HepG2 (cell line): ENCODE measurements around the gene ARAP3. TPM values are rescaled to one million over a fixed set of nuclear protein-coding genes. Genes with fewer than 3 reads are reported as not detected.
A peak's percentile ranks its signal among the peaks of the same experiment; 100 is the strongest.

Experiments
- AKAP8 ChIP-seq: sonication (generic); formaldehyde crosslinking; IDR thresholded peaks from 2 replicates; pipeline ENCODE4 v1.5.1; 2020; ENCODE audit warnings: mild to moderate bottlenecking, missing genetic modification reagents
- CBX5 ChIP-seq: sonication (generic); formaldehyde crosslinking; IDR thresholded peaks from 2 replicates; pipeline ENCODE4 v1.4.0; 2020; ENCODE audit warnings: missing genetic modification reagents, borderline replicate concordance
- GABPB1 ChIP-seq: IDR thresholded peaks from 2 replicates; pipeline ENCODE4 v1.6.1; 2016; ENCODE audit warnings: mild to moderate bottlenecking, missing genetic modification reagents, moderate library complexity, missing compliant biosample characterization
- HOXA9 ChIP-seq: sonication (generic); formaldehyde crosslinking; IDR thresholded peaks from 2 replicates; pipeline ENCODE4 v1.8.1; 2022; ENCODE audit warnings: missing genetic modification reagents, mild to moderate bottlenecking, moderate library complexity, borderline replicate concordance
- JARID2 ChIP-seq: sonication (generic); formaldehyde crosslinking; IDR thresholded peaks from 2 replicates; pipeline ENCODE4 v1.8.1; 2023; ENCODE audit warnings: missing genetic modification reagents, inconsistent platforms; ENCODE audit not compliant: insufficient replicate concordance
- KAT7 ChIP-seq: IDR thresholded peaks from 2 replicates; pipeline ENCODE4 v1.6.1; 2018; ENCODE audit warnings: borderline replicate concordance, missing compliant biosample characterization
- NFE2L2 ChIP-seq: fragments of 150-350 bp; IDR thresholded peaks from 2 replicates; pipeline ENCODE4 v1.6.1; 2014; ENCODE audit warnings: low read length
- PLRG1 ChIP-seq: fragments of 450-650 bp; conservative IDR thresholded peaks from 2 replicates; pipeline ENCODE4 v1.6.1; 2016
- RBM39 ChIP-seq: fragments of 200-400 bp; formaldehyde crosslinking; IDR thresholded peaks from one replicate; pipeline ENCODE4 v1.6.1; 2018; ENCODE audit warnings: antibody characterized with exemption, mild to moderate bottlenecking, low read depth, low read length; ENCODE audit not compliant: poor library complexity, severe bottlenecking
- RCOR2 ChIP-seq: IDR thresholded peaks from 2 replicates; pipeline ENCODE4 v1.6.1; 2016; ENCODE audit warnings: missing biosample characterization, missing genetic modification reagents
- RFXANK ChIP-seq: IDR thresholded peaks from 2 replicates; pipeline ENCODE4 v1.6.1; 2016
- YEATS4 ChIP-seq: sonication (generic); formaldehyde crosslinking; IDR thresholded peaks from 2 replicates; pipeline ENCODE4 v1.4.0; 2020; ENCODE audit warnings: missing genetic modification reagents, borderline replicate concordance
- ZNF232 ChIP-seq: sonication (generic); formaldehyde crosslinking; IDR thresholded peaks from 2 replicates; pipeline ENCODE4 v1.4.0; 2020; ENCODE audit warnings: missing genetic modification reagents, borderline replicate concordance
- ZNF605 ChIP-seq: sonication (generic); formaldehyde crosslinking; IDR thresholded peaks from 2 replicates; pipeline ENCODE4 v1.8.0; 2022; ENCODE audit warnings: mild to moderate bottlenecking, missing genetic modification reagents
- ZNF607 ChIP-seq: sonication (generic); formaldehyde crosslinking; IDR thresholded peaks from 2 replicates; pipeline ENCODE4 v1.5.1; 2020; ENCODE audit warnings: missing genetic modification reagents, mild to moderate bottlenecking, borderline replicate concordance
- ZNF788 ChIP-seq: sonication (generic); formaldehyde crosslinking; IDR thresholded peaks from 2 replicates; pipeline ENCODE4 v1.5.0; 2020; ENCODE audit warnings: mild to moderate bottlenecking, missing genetic modification reagents, borderline replicate concordance
- polyA plus RNA-seq, 8 experiments: library from polyadenylated mRNA; depleted of rRNA in 3 of 8; stranded (reverse) in 7 of 8; unstranded in 1 of 8; fragments of >200 nt; fragmentation: Illumina TruSeq in 4 of 8; extraction: Trizol in 4 of 8; gene quantifications; 2 replicates each; pipeline versions ENCODE4 v1.2.1 to v1.2.3, GENCODE V29; 2011 to 2016; ENCODE audit warnings: low read depth in 4 of 8, missing spikeins in 1 of 8, mixed read lengths in 1 of 8; ENCODE audit not compliant: insufficient read depth in 1 of 8
- total RNA-seq, 5 experiments: library from RNA; depleted of rRNA; stranded (reverse); fragments of >200 nt; fragmentation: Illumina TruSeq; extraction: Trizol; gene quantifications; 2 replicates each; pipeline ENCODE4 v1.2.3, GENCODE V29; 2016; ENCODE audit warnings: low read depth in 1 of 5
- TF ChIP-seq, protein P1 (sequence below): IDR thresholded peaks from 2 replicates; pipeline ENCODE4 v1.6.1; 2016; ENCODE audit warnings: mild to moderate bottlenecking
- TF ChIP-seq, protein P2 (sequence below): sonication (generic); formaldehyde crosslinking; conservative IDR thresholded peaks from 2 replicates; pipeline ENCODE4 v1.4.0; 2020; ENCODE audit warnings: mild to moderate bottlenecking, missing genetic modification reagents, moderate library complexity
- TF ChIP-seq, protein P3 (sequence below): sonication (generic); formaldehyde crosslinking; IDR thresholded peaks from 2 replicates; pipeline ENCODE4 v1.5.0; 2020; ENCODE audit warnings: mild to moderate bottlenecking, missing genetic modification reagents, borderline replicate concordance
- TF ChIP-seq, protein P4 (sequence below): sonication (generic); formaldehyde crosslinking; conservative IDR thresholded peaks from 2 replicates; pipeline ENCODE4 v1.4.0; 2020; ENCODE audit warnings: missing genetic modification reagents

The ARAP3 gene
- total and polyA plus RNA-seq, 2 of the 13 experiments (the other 11 are each of a cell fraction or from before 2014, with no cell fraction given) = 0.25 TPM; not detected in 1

DNA sequence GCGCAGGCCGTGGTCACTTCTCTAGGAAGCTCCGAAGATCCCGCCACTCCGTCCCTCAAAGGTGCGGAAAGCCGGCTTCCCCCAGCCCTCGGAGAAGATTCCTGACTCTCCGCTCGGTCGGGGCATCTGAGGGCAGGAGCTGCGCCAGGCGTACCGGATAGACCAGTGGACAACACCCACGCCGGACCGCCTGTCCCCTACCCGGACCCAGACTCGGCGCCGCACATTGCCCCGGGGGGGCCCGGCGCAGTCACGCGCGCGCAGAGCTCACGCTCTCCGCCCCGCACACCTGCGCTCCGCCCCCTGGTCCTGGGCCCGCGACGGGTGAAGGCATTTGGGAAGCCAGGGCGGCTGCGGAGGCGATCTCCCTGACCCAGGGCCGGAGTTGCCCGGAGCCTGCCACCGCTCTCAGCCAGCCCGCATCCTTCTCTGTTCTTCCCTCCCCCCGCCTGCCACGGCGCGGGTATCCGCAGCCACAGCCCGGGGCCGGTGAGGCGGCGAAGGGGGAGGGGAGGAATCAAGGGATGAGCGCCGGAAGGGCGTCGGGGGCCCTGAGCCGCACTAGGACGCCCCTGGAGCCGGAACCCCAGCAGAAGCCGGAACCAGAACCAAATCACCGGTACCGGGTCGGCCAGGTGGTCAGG is 44.8 kb downstream of the ARAP3 start (continued):
- TF ChIP-seq, protein P1, sequence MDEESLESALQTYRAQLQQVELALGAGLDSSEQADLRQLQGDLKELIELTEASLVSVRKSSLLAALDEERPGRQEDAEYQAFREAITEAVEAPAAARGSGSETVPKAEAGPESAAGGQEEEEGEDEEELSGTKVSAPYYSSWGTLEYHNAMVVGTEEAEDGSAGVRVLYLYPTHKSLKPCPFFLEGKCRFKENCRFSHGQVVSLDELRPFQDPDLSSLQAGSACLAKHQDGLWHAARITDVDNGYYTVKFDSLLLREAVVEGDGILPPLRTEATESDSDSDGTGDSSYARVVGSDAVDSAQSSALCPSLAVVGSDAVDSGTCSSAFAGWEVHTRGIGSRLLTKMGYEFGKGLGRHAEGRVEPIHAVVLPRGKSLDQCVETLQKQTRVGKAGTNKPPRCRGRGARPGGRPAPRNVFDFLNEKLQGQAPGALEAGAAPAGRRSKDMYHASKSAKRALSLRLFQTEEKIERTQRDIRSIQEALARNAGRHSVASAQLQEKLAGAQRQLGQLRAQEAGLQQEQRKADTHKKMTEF (CRISPR knock-in tag) = peak; percentile 39; the same call in 1 of the 2 replicates
- TF ChIP-seq ZNF607 (CRISPR knock-in tag) (0 out of 2 replicates have a peak, but pooled peaks have one; percentile 84), CBX5 (CRISPR knock-in tag) (no peak), JARID2 (CRISPR knock-in tag) (no peak), YEATS4 (CRISPR knock-in tag) (no peak; the same call in 1 of the 2 replicates), NFE2L2 (no peak), AKAP8 (CRISPR knock-in tag) (no peak), RBM39 (no peak), RCOR2 (CRISPR knock-in tag) (no peak), GABPB1 (CRISPR knock-in tag) (peak; percentile 76), PLRG1 (no peak), ZNF605 (0 out of 2 replicates have a peak, but pooled peaks have one; percentile 51), KAT7 (CRISPR knock-in tag) (peak; percentile 52; the same call in 1 of the 2 replicates), RFXANK (CRISPR knock-in tag) (no peak), ZNF232 (CRISPR knock-in tag) (no peak), HOXA9 (CRISPR knock-in tag) (peak; percentile 78; the same call in 1 of the 2 replicates), ZNF788 (peak; percentile 15; the same call in 1 of the 2 replicates)
- TF ChIP-seq, protein P2, sequence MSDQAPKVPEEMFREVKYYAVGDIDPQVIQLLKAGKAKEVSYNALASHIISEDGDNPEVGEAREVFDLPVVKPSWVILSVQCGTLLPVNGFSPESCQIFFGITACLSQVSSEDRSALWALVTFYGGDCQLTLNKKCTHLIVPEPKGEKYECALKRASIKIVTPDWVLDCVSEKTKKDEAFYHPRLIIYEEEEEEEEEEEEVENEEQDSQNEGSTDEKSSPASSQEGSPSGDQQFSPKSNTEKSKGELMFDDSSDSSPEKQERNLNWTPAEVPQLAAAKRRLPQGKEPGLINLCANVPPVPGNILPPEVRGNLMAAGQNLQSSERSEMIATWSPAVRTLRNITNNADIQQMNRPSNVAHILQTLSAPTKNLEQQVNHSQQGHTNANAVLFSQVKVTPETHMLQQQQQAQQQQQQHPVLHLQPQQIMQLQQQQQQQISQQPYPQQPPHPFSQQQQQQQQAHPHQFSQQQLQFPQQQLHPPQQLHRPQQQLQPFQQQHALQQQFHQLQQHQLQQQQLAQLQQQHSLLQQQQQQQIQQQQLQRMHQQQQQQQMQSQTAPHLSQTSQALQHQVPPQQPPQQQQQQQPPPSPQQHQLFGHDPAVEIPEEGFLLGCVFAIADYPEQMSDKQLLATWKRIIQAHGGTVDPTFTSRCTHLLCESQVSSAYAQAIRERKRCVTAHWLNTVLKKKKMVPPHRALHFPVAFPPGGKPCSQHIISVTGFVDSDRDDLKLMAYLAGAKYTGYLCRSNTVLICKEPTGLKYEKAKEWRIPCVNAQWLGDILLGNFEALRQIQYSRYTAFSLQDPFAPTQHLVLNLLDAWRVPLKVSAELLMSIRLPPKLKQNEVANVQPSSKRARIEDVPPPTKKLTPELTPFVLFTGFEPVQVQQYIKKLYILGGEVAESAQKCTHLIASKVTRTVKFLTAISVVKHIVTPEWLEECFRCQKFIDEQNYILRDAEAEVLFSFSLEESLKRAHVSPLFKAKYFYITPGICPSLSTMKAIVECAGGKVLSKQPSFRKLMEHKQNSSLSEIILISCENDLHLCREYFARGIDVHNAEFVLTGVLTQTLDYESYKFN (CRISPR knock-in tag) = no peak
- TF ChIP-seq, protein P3, sequence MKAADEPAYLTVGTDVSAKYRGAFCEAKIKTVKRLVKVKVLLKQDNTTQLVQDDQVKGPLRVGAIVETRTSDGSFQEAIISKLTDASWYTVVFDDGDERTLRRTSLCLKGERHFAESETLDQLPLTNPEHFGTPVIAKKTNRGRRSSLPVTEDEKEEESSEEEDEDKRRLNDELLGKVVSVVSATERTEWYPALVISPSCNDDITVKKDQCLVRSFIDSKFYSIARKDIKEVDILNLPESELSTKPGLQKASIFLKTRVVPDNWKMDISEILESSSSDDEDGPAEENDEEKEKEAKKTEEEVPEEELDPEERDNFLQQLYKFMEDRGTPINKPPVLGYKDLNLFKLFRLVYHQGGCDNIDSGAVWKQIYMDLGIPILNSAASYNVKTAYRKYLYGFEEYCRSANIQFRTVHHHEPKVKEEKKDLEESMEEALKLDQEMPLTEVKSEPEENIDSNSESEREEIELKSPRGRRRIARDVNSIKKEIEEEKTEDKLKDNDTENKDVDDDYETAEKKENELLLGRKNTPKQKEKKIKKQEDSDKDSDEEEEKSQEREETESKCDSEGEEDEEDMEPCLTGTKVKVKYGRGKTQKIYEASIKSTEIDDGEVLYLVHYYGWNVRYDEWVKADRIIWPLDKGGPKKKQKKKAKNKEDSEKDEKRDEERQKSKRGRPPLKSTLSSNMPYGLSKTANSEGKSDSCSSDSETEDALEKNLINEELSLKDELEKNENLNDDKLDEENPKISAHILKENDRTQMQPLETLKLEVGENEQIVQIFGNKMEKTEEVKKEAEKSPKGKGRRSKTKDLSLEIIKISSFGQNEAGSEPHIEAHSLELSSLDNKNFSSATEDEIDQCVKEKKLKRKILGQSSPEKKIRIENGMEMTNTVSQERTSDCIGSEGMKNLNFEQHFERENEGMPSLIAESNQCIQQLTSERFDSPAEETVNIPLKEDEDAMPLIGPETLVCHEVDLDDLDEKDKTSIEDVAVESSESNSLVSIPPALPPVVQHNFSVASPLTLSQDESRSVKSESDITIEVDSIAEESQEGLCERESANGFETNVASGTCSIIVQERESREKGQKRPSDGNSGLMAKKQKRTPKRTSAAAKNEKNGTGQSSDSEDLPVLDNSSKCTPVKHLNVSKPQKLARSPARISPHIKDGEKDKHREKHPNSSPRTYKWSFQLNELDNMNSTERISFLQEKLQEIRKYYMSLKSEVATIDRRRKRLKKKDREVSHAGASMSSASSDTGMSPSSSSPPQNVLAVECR (CRISPR knock-in tag) = peak; percentile 39; the same call in 1 of the 2 replicates
- TF ChIP-seq, protein P4, sequence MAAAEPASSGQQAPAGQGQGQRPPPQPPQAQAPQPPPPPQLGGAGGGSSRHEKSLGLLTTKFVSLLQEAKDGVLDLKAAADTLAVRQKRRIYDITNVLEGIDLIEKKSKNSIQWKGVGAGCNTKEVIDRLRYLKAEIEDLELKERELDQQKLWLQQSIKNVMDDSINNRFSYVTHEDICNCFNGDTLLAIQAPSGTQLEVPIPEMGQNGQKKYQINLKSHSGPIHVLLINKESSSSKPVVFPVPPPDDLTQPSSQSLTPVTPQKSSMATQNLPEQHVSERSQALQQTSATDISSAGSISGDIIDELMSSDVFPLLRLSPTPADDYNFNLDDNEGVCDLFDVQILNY (CRISPR knock-in tag) = no peak
